Measurements from ENCODE around the gene NXPE3.

NXPE3 gene

GRCh38 chr3:101823525-101823924, 44.5 kb downstream of the NXPE3 start:
- CTCF ChIA-PET: interaction anchor here (1.5 to 2.7 kb wide), 4 partner anchors 10 to 405 kb away, joined by 4 to 14 read pairs (median 6); no protein-coding TSS in a partner anchor

DNA sequence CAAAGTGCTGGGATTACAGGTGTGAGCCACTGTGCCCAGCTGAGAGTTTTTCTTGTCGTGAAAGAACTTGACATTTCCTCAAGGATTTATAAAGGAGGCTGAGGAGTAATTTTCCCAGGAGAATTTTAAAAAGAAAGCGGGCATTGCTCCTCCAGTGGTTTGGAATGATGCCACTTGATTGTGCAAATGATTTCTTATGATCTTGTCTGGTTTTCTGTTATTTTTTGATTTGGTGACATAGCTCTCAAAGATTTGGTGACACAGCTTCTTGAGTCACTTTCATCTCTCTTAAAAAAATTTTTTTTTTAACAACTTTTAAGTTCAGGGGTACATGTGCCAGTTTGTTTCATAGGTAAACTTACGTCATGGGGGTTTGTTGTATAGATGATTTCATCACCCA, 45.7 kb downstream of the NXPE3 start:
- H3K4me1 ChIP-seq (ENCODE audit: control insufficient read depth, insufficient read depth, low read length): no peaks in the 10 kb centered on the region
- TF ChIP-seq ZNF791 (tag by site-specific recombination; IDR thresholded peaks at IDR 0.05): no peak
- TF ChIP-seq ZBTB17 (tag by site-specific recombination; IDR thresholded peaks at IDR 0.05): no peak
- TF ChIP-seq ZNF133 (tag by site-specific recombination; IDR thresholded peaks at IDR 0.05): no peak
- TF ChIP-seq HOXC10 (CRISPR knock-in tag; IDR thresholded peaks at IDR 0.05): no peak
- no peak for TF ChIP-seq ZNF530 (tag by site-specific recombination; IDR thresholded peaks at IDR 0.05; ENCODE audit: low read depth)
- TF ChIP-seq ZNF248 (tag by site-specific recombination; IDR thresholded peaks at IDR 0.05): no peak
- no peak for TF ChIP-seq CTCF (tag by site-specific recombination; IDR thresholded peaks at IDR 0.05)
- no peak for TF ChIP-seq INSM2 (tag by site-specific recombination; IDR thresholded peaks at IDR 0.05)
- no peak for TF ChIP-seq ZNF561 (tag by site-specific recombination; IDR thresholded peaks at IDR 0.05; ENCODE audit: borderline replicate concordance)
- no peak for TF ChIP-seq GLI4 (tag by site-specific recombination; IDR thresholded peaks at IDR 0.05)

More at GRCh38 chr3:101823525-101823924, 44.5 kb downstream of the NXPE3 start:
- TF ChIP-seq ZFP3 (tag by site-specific recombination; IDR thresholded peaks at IDR 0.05; ENCODE audit: low read depth) (no peak), ZNF707 (tag by site-specific recombination; IDR thresholded peaks at IDR 0.05) (no peak), ZBTB20 (tag by site-specific recombination; IDR thresholded peaks at IDR 0.05) (no peak), ZSCAN23 (tag by site-specific recombination; IDR thresholded peaks at IDR 0.05) (no peak), ZNF561 (tag by site-specific recombination; IDR thresholded peaks at IDR 0.05; ENCODE audit: borderline replicate concordance) (no peak), ZNF18 (tag by site-specific recombination; IDR thresholded peaks at IDR 0.05) (no peak), PRDM4 (tag by site-specific recombination; IDR thresholded peaks at IDR 0.05) (no peak), ZNF16 (tag by site-specific recombination; IDR thresholded peaks at IDR 0.05; ENCODE audit: low read depth) (no peak), ZSCAN4 (tag by site-specific recombination; IDR thresholded peaks at IDR 0.05) (no peak), ZNF560 (tag by site-specific recombination; IDR thresholded peaks at IDR 0.05; ENCODE audit: borderline replicate concordance) (no peak), SP3 (tag by site-specific recombination; IDR thresholded peaks at IDR 0.05) (no peak), ZNF211 (tag by site-specific recombination; IDR thresholded peaks at IDR 0.05; ENCODE audit: low read depth) (no peak)
- TF ChIP-seq, protein P1, sequence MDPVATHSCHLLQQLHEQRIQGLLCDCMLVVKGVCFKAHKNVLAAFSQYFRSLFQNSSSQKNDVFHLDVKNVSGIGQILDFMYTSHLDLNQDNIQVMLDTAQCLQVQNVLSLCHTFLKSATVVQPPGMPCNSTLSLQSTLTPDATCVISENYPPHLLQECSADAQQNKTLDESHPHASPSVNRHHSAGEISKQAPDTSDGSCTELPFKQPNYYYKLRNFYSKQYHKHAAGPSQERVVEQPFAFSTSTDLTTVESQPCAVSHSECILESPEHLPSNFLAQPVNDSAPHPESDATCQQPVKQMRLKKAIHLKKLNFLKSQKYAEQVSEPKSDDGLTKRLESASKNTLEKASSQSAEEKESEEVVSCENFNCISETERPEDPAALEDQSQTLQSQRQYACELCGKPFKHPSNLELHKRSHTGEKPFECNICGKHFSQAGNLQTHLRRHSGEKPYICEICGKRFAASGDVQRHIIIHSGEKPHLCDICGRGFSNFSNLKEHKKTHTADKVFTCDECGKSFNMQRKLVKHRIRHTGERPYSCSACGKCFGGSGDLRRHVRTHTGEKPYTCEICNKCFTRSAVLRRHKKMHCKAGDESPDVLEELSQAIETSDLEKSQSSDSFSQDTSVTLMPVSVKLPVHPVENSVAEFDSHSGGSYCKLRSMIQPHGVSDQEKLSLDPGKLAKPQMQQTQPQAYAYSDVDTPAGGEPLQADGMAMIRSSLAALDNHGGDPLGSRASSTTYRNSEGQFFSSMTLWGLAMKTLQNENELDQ (tag by site-specific recombination; IDR thresholded peaks at IDR 0.05; ENCODE audit: low read depth): no peak
- POLR2A ChIA-PET: no interaction called here
- Histone ChIP-seq H3K9me3 (ENCODE audit: control insufficient read depth, insufficient read depth, low read depth, low read length) (no peaks in the 10 kb centered on the region), H3K27ac (ENCODE audit: extremely low read depth, low read depth, low read length) (no peak overlapping the region), H3K4me3 (ENCODE audit: low read depth, low read length) (no peak overlapping the region), H3K4me1 (ENCODE audit: control insufficient read depth, insufficient read depth, low read length) (no peaks in the 10 kb centered on the region), H3K36me3 (ENCODE audit: control insufficient read depth in 2 of 2, insufficient read depth in 1 of 2, low read length in 2 of 2) (peaks cover 0 to 19% of the 10 kb centered on the region in 2 experiments; a peak in 2 of 3 replicates)

More for the DNA sequence above, 45.7 kb downstream of the NXPE3 start:
- peaks cover 0 to 15% of the 10 kb centered on the region in 2 experiments; a peak in 2 of 3 replicates for H3K36me3 ChIP-seq (ENCODE audit: control insufficient read depth in 2 of 2, insufficient read depth in 1 of 2, low read length in 2 of 2)
- ChIA-PET POLR2A (interaction anchor here (0.9 to 1.1 kb wide), 2 partner anchors 17 to 25 kb away, joined by 3 read pairs; partner anchors contain the start of gene NFKBIZ), CTCF (interaction anchor here (0.9 to 2.7 kb wide), 4 partner anchors 11 to 404 kb away, joined by 4 to 8 read pairs (median 4); no protein-coding TSS in a partner anchor)
- H3K9me3 ChIP-seq (ENCODE audit: control insufficient read depth, insufficient read depth, low read depth, low read length): no peaks in the 10 kb centered on the region
- H3K27ac ChIP-seq (ENCODE audit: extremely low read depth, low read depth, low read length): no peak overlapping the region
- no peak overlapping the region for H3K4me3 ChIP-seq (ENCODE audit: low read depth, low read length)
